HG02759 (cell line): Measurements from ENCODE around the gene ASCC3.
A peak's percentile ranks its signal among the peaks of the same experiment; 100 is the strongest.
"Not testable (repeated sequence)": the region's sequence is repeated elsewhere in the genome, so short reads cannot be mapped to it uniquely, and the experiment has no call there.

Experiments used
- ATAC-seq: cut with Tn5 transposase; IDR thresholded peaks from one replicate; pipeline ENCODE4 v1.9.1; 2021; ENCODE audit warnings: mild to moderate bottlenecking, moderate library complexity; ENCODE audit not compliant: unreplicated experiment

The ASCC3 gene

GRCh38 chr6:100670056-100670455, 211.1 kb downstream of the ASCC3 start:
- ATAC-seq: no peak

GRCh38 chr6:100665041-100665380, 216.1 kb downstream of the ASCC3 start:
- peak; percentile 99 for ATAC-seq

GRCh38 chr6:100664274-100665040, 216.7 kb downstream of the ASCC3 start:
- peak; percentile 41 for ATAC-seq

GRCh38 chr6:100663219-100663863, 217.8 kb downstream of the ASCC3 start:
- ATAC-seq: no peak

GRCh38 chr6:100662264-100662663, 218.9 kb downstream of the ASCC3 start:
- ATAC-seq: no peak

GRCh38 chr6:100658486-100658885, 222.6 kb downstream of the ASCC3 start:
- ATAC-seq: no peak

- ATAC-seq: peak; percentile 63
Observed at GRCh38 chr6:100657678-100658330, 223.3 kb downstream of the ASCC3 start.

- ATAC-seq: not testable (repeated sequence)
Observed at GRCh38 chr6:100641147-100641546, 240.0 kb downstream of the ASCC3 start.

- no peak for ATAC-seq
Observed at GRCh38 chr6:100633096-100633777, 247.9 kb downstream of the ASCC3 start.

GRCh38 chr6:100630536-100630935, 250.6 kb downstream of the ASCC3 start:
- no peak for ATAC-seq

GRCh38 chr6:100627911-100628758, 253.0 kb downstream of the ASCC3 start:
- no peak for ATAC-seq

- ATAC-seq: no peak
Observed at GRCh38 chr6:100626721-100627120, 254.4 kb downstream of the ASCC3 start.

GRCh38 chr6:100622907-100623692, 258.0 kb downstream of the ASCC3 start:
- ATAC-seq: no peak

GRCh38 chr6:100620085-100620840, 260.9 kb downstream of the ASCC3 start:
- ATAC-seq: no peak

GRCh38 chr6:100618351-100618671, 262.8 kb downstream of the ASCC3 start:
- ATAC-seq: peak; percentile 3

- ATAC-seq: peak; percentile 75
Observed at GRCh38 chr6:100617633-100618350, 263.3 kb downstream of the ASCC3 start.

- ATAC-seq: no peak
Observed at GRCh38 chr6:100614933-100615332, 266.2 kb downstream of the ASCC3 start.

- ATAC-seq: no peak
Observed at GRCh38 chr6:100614386-100614785, 266.7 kb downstream of the ASCC3 start.

- no peak for ATAC-seq
Observed at GRCh38 chr6:100613656-100614055, 267.5 kb downstream of the ASCC3 start.
